NCI-H2227 (cell line): ENCODE results near the gene FOSB.
"Not testable (repeated sequence)": the region's sequence is repeated elsewhere in the genome, so short reads cannot be mapped to it uniquely, and the experiment has no call there.

Experiments used
- DNase-seq: peaks from one replicate; lab custom pipeline; 2025; ENCODE audit not compliant: unreplicated experiment; lab: John Stamatoyannopoulos, UW

The FOSB gene

DNA sequence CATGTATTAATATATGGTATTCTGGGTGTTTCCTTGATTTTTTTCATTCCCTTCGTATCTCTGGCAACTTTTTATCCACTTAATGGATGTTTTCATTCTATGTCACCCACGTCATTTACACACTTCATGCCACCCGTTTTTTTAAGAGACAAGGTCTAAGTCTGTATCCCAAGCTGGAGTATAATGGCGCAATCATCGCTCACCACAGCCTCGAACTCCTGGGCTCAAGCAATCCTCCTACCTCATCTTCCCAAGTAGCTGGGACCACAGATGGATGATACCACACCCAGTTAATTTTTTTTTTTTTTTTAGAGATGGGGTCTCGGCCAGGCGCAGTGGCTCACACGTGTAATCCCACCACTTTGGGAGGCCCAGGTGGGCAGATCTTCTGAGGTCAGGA is 36.1 kb downstream of the FOSB start:
- DNase-seq, result no peak

DNA sequence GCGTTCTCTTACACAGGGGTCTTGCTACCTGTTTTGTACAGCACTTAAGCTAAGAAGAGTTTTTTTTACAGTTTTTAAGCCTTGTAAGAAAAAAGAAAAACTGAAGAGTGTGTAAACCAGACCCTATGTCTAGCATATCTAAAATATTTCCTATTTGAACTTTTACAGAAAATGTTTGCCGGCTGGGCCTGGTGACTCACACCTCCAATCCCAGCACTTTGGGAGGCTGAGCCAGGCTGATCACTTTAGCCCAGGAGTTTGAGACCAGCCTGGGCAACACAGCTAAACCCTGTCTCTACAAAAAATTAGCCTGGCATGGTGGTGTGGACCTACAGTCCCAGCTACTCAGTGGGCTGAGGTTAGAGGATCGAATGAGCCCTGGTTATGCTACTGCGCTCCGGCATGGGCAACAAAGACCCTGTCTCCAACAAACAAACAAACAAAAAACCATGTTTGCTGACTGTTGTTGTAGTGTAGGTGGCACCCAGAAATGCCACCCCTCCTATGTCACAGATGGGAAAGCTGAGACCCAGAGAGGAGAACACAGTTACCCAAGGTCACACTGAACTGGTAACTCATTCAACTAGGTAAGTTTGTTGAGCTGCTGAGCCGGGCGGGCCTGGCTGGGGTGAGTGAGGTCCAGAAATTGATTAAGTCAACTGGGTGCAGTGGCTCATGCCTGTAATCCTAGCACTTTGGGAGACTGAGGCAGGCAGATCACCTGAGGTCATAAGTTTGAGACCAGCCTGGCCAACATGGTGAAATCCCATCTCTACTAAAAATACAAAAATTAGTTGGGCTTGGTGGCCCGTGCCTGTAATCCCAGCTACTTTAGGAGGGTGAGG is 37.6 kb downstream of the FOSB start:
- DNase-seq, result no peak

DNA sequence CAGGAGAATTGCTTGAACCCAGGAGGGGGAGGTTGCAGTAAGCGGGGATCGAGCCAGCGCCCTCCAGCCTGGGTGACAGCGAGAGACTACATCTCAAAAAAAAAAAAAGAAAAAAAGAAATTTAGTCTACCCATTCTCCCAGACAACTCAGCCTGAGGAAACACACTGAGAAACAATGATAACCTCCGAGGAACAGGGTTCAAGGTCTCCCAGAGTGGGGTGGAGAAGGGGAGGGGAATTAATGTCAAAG is 38.1 kb downstream of the FOSB start:
- no peak for DNase-seq

DNA sequence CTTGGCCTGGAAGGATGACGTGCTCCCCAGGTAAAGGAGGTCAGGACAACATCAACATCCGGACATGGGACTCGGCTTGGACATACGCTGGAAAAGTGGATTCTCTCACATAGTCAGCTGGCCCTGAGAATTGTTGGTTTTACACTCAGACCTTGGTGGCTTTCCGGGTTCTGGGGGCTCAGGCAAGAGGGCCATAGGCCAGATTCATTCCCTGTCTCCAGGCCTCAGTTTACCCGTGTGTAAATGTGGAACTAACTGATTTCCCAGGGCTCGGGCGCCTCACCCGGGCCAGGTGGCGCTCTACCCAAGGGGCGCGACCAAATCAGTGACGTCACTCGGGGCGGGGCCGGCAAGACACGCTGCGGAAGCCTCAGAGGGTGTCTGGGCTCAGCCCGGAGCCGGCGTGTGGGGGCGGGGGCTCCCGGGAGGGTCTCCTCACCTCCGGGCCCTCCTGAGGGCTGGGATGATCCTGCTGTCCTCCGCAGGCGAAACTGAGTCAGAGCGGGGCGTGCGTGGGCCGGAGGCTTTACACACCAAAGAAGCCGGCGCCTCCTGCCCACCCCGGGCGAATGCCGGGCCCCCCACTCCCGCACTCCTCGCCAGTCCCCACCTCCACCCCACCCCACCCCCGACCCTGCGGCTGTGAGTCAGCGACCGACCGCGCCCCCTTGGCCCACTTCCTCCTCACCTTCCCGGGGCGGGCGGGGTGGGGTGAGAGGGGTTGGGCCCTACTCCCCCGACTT is 38.6 kb downstream of the FOSB start:
- DNase-seq, result peak; percentile 90

DNA sequence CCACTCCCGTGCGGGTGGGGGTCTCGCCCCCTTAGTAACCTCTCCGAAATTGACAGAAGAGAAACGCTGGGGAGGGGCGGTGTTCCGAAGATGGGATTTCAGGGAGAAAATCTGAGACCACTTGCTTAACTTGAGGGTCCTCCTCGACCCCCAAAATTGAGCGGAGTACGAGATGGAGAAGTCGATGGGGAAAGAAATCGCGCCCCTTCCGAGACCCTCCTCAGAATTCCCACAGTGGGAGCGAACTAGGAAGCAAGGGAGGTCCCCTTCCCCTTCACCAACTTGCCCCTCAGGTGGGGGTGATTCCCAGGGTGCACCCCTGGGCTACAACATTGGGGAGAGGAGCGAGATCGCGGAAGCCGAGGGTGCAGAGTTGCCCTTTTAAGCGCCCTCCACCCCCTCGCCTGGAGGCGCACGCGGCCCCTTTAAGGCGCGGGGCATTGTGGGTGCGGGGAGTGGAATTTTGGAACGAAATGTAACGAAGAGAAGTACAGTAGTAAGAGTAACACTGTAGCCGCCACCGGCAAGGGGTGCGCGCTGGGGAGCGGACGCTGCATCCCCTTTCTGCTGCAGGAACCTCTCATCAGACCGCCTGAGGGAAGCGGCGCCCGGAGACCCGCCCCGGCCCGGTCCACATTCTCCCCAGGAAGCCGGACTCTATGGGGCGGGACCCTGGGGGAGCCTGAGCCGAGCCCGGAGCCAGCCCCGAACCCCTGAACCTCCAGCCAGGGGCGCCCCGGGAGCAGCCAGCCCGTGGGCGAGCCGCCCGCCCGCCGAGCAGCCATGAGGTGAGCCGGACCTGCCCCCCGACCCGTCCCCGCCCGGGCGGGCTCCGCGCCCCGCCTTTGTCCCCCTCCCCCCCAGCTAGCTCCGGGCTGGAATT is 39.4 kb downstream of the FOSB start, which contains the start of gene VASP:
Gene VASP (plus strand): TSS at position 491 of the 883 bp plus-strand sequence. CDS start 293 bp downstream, at position 784.
- peak; percentile 71 for DNase-seq

DNA sequence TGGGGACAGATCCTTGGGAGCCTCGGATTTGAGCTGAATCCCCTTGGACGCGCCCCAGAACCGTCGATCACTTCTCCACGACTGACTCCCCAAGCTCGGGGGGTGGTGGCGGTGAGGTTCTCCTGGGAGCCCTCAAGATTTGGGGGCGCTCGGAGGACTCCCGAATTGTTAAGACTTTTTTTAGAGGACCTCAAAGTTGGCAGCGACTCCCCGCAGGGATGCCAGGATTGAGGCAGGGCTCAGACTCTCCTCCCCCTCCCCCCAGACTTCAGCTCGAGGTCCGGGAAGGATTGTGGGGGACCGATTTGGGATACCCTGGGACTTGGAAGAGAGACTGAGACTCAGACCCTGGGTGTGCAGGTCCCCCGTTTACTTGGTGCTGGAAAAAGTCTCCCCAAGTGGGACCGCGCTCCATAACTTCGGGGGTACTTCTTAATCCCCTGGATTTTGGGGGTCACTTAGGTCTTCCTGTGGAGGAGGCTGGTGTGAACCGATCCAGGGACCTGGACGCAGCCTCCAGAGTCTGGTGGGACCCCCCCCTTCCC is 40.1 kb downstream of the FOSB start:
- DNase-seq, result no peak

DNA sequence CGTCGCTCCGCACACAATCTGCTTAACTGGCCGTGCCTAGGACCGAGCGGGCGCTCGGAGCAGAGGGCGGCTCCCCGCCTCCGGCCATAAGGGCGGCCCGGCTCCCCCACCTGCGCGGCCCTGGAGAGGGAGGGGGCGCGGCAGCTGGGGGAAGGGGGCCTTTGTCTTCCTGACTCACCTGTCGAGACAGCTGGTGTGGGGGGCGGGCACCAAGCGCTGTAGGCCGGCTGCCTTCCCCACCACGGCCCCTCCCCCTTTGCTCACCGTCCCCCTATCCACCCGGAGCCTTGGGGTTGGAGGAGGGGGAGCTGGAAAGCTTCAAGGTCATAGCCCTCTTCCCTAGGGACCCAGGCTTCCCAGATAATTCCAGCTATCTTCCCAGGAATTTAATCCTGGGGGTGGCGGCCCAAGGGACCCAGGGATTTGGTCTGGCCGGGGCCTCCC is 40.6 kb downstream of the FOSB start:
- DNase-seq, result no peak

DNA sequence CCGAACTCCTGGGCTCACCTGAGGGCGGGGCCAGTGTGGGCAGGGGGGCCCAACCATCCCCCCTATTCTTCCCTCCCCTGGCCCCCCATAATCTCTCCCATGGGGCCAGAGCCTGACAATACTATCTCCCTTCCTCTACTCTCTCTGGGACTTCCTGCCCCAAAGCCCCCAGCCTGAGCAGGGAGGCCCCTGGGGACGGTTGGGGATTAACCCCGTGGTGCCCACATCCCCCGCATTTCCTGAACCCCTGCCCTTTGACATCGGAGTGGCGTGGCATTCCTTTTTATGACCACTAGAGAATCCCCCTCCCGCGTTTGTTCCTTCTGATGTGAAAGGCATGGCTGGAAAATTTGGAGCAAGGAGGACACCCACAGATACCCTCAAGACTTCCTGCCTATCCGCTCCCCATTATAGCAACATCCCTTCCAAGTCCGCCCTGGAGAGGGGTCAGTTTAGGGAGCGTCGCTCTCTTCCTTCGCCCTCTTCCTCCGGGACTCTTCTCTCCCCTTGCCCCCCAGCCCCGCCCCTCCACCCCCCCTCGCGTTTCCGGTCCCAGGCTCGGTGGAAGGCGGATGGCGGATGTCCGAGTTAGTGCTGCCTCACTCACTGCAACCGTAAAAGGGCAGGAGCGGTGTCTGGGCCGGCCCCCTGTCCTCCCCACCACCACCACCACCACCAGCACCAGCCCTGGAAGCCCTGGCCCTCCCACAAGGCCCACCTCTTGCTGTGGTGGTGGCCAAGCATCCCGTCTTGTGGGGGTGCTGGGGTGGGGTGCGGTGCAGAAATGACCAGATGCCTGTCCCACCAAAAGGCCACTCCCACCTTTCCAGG is 41.3 kb downstream of the FOSB start:
- peak; percentile 21 for DNase-seq

DNA sequence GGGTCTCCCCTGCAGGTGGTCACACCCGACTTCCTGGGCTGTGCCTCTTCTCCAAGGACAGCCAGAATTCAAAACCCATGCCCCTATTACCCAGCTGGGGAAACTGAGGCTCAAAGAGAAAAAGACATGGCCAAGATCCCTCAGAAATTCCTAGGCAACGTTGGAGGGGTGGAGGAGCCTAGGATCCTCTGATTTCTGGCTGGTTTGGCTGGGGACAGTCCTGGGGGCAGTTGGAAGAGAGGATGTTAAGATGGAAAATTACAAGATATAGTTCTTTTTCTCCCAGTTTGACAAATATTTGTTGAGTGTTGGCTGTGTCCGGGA is 41.9 kb downstream of the FOSB start:
- no peak for DNase-seq

DNA sequence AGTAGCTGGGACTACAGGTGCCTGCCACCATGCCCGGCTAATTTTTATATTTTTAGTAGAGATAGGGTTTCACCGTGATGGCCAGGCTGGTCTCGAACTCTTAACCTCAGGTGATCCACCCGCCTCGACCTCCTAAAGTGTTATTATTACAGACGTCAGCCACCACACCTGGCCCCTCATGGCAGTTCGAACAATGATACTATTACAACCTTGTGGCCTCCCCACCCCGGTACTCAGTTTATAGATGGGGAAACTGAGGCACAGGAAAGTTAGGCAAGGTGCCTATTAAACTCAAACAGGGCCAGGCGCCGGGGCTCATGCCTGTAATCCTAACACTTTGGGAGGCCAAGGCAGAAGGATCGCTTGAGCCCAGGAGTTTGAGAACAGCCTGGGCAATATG is 42.6 kb downstream of the FOSB start:
- DNase-seq, result not testable (repeated sequence)

DNA sequence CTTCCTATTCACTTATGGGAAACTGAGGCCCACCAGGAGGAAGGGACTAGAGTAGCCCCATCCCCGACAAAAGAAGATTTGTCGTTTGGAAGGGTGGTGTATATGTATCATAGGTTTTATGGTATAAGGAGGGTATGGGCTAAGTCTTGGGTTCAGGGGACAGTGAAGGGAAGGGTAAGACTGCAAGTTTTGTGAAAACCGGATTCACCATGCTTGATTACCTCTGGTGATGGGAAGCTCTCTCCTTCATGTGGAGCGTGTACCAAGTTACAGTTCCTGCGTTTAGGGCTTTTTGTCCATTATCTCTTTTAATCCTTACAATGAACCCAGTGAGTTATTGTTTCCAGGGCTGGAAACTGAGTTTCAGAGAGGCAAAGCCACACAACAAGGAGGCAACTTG is 43.3 kb downstream of the FOSB start:
- no peak for DNase-seq

DNA sequence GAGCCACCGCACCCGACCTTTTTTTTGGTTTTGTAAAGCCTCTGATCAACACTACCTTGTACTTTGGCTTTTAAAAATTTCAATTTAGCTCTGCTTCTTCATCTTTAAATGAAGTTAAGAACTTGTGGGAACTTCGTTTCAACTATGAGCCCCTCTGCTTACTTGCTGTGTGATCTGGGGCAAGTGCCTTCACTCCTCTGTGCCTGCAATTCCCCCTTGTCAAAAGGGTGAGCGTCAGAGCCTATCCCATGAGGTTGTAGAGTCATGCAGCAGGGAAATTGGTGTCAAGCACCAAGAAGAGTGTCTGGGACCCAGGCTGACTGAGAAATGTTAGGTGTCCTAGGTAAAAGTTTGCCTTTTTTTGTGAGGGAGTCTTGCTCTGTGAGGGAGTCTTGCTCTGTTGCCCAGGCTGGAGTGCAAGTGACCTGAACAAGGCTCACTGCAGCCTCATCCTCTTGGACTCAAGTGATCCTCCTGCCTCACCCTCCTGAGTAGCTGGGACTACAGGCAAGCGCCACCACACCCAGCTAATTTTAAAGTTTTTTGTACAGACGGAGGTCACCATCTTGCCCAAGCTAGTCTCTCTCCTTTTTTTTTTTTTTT is 45.2 kb downstream of the FOSB start:
- DNase-seq, result no peak

DNA sequence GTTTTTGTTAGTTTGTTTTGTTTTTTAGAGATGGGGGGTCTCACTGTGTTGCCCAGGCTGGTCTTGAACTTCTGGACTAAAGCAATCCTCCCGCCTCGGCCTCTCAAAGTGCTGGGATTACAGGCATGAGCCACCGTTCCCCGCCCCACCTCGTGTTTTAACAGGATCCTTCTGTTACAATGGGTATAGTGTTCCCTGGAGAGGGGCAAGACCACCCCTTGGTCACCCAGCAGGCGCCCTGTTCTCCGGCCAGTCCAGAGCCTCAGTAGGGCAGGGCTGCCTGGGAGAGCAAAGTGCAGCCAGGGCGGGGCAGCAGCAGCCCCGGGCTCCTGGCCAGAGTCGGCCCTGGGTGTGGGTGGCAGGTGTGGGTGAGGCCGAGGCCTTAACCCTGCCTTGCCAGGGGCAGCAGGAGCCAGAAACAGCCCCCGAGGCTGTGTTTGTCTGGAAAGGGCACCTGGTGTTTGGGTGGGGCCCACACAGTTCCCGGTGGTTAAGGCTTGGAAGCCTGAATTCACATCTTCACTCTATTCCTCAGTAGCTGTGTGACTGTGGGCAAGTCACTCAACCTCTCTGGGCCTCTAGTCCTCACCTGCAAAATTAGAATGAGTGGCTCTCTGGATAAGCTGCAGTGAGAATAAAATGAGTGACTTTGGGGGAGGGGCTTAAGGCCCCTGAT is 46.7 kb downstream of the FOSB start:
- DNase-seq, result no peak

DNA sequence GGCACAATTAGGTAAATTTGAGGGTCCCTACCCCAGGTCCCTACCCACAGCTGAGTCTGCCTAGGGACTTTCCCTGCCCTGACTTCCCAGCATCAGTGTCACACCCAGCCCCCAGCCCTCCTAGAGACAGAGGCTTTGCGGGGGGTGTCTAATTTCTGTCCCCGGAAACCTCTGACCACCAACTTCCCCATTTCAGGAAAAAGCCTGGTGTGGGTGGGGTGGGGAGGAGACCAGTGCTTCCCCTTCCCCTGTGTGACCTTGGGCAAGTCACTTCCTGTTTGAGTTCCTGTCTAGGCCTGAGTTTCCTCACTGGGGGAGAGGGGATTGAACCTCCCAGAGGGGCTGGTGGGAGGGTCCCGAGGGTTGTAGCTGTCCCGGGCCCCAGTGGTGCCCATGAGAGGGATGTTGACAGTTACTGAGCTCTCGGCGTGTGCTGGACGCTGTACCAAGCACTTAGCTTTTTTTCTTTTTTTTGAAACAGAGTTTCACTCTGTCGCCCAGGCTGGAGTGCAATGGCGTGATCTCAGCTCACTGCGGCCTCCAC is 47.4 kb downstream of the FOSB start:
- DNase-seq, result no peak

DNA sequence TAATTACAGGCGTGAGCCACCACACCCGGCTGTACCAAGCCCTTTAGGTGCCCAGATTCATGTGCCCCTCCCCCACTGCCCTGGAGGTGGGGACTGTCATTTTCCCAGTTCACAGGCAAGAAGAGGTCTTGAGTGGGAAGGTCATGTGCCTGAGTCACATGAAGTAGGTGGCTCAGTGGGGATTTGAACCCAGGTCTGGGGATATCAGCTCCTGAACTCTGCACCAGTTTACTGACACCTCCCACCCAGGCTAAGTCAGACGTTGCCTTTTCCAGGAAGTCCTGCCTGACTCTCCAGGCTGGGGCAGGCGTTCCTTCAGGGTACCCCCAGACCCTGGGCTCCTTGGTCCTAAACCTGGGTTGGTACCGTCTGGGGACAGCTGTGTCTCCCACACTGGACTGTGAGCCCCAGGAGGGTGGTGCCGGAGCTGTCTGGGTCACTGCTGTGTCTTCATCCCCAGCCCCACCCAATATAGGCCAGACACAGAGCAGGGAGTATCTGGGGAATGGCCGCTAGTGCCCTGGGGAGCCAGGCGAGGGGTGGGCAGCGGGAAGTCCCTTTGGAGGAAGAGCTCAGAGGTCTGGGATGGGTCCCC is 48.1 kb downstream of the FOSB start:
- DNase-seq, result no peak

DNA sequence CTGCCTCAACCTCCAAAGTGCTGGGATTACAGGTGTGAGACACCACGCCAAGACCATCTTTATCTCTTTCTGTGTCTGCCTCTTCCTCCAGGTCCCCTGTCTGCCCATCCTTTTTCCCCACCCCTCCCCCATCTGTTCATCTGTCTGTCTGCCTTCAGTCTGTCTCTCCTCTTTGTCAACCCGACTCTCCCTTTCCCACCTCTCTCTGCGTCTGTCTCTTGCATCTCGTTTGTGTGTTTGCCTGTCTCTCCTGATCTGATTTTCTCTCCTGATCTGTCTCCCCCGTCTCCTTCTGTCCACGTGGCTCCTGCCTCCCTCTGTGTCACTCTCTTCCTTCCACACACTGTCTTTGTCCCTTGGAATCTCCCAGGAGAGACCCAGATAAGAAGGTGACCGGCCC is 49.4 kb downstream of the FOSB start:
- no peak for DNase-seq

DNA sequence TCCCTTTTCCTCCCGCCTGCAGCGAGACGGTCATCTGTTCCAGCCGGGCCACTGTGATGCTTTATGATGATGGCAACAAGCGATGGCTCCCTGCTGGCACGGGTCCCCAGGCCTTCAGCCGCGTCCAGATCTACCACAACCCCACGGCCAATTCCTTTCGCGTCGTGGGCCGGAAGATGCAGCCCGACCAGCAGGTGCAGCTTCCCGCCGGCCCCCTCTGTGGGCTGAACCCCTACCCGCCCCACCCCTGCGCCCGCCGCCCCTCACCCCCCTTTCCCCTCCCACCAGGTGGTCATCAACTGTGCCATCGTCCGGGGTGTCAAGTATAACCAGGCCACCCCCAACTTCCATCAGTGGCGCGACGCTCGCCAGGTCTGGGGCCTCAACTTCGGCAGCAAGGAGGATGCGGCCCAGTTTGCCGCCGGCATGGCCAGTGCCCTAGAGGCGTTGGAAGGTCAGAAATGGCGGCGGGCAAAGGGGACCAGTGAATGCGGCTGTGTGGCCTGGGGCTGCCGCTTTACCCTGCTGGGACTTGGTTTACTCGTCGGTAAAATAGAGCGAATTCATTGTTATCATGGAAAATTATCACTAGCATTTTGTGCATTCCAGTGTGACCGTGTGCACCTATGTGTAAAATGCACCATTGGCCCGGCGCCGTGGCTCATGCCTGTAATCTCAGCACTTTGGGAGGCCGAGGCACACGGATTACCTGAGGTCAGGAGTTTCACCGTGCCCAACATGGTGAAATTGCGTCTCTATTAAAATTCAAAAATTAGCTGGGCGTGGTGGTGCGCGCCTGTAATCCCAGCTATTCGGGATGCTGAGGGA is 50.1 kb downstream of the FOSB start:
- DNase-seq, result no peak

DNA sequence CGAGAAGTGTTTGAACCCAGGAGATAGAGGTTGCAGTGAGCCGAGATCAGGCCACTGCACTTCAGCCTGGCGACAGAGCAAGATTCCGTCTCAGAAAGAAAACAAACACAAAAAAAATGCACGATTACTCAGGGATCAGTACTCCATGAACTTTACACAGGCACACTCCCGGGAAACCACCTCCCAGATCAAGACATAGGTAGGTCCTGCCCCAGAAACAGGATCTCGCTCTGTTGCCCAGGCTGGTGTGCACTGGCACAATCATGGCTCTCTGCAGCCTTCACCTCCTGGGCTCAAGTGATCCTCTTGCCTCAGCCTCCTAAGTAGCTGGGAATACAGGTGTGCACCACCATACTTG is 50.7 kb downstream of the FOSB start:
- no peak for DNase-seq
